Activated naive CD8-positive, alpha-beta T cell treated with anti-CD3 and anti-CD28 coated beads, Interleukin-2, amount 50 U/mL, for 24 hours (primary cell): ENCODE results near the gene HOTAIR.

ENCODE experiments used
- ATAC-seq: fragments of 150-1000 bp; cut with Tn5 transposase; one replicate; pipeline ENCODE4 v1.10.0; 2021
- DNase-seq: peaks from one replicate; pipeline ENCODE4 v3.0.0; 2021
- H3K27ac Mint-ChIP-seq: one replicate; pipeline ENCODE4 v1.8.0; 2021; ENCODE audit warnings: mild to moderate bottlenecking, mixed read lengths
- H3K27me3 Mint-ChIP-seq: one replicate; pipeline ENCODE4 v1.8.0; 2021; ENCODE audit warnings: mixed read lengths
- H3K36me3 Mint-ChIP-seq: one replicate; pipeline ENCODE4 v1.8.0; 2021; ENCODE audit warnings: low read depth, mixed read lengths
- H3K4me1 Mint-ChIP-seq: one replicate; pipeline ENCODE4 v1.8.0; 2021; ENCODE audit warnings: mixed read lengths
- H3K4me3 Mint-ChIP-seq: one replicate; pipeline ENCODE4 v1.8.0; 2021; ENCODE audit warnings: mild to moderate bottlenecking, moderate library complexity, mixed read lengths
- H3K9me3 Mint-ChIP-seq: one replicate; pipeline ENCODE4 v1.8.0; 2021; ENCODE audit warnings: mixed read lengths

The HOTAIR gene

GRCh38 chr12:54005531-54005852 lies 30.7 kb upstream of the HOTAIR start:
- DNase-seq: no peak
- no peak for ATAC-seq
- Mint-ChIP-seq H3K27ac (no peak overlapping the region), H3K4me3 (no peak overlapping the region), H3K36me3 (no peaks in the 10 kb centered on the region), H3K27me3 (peaks cover 94% of the 10 kb centered on the region), H3K9me3 (no peaks in the 10 kb centered on the region), H3K4me1 (peaks cover 26% of the 10 kb centered on the region)

DNA sequence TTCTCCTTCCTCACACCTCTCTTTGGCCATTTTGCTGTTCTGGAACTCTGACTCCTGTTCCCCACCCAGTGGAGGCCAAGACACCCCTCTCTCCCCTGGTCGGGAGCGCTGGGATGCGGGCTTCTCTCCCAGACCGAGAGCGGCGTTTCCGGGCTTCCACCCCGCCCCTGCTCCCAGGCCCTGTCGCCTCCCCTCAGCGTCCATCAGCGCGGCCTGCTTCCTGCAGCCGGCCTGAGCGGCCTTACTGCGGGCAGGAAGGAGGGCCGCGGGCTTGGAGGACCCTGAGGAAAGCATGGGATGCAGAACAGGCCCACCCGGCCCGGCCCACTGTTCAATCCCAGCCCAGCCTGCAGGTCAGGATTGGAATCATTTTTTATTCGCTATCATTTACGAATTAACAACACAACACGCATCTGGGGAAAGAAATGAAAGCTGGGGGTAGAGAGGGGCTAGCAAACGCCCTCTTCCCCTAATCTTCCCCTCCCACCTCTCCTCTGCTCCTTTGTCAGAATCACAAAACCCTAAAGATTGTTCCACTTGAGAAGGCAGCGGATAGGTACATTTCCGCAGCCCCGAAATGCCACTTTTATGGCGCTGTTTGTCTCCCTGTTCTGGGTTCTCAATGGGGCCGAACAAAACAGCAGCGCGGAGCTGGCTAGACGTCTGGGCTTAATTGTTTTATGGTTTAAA lies 30.2 kb upstream of the HOTAIR start:
- Mint-ChIP-seq H3K9me3 (no peaks in the 10 kb centered on the region), H3K27ac (no peak overlapping the region), H3K36me3 (no peaks in the 10 kb centered on the region), H3K4me3 (no peak overlapping the region), H3K4me1 (peaks cover 25% of the 10 kb centered on the region), H3K27me3 (peaks cover 93% of the 10 kb centered on the region)
- ATAC-seq: no peak
- DNase-seq: no peak

GRCh38 chr12:54004063-54004840 lies 29.5 kb upstream of the HOTAIR start:
- peaks cover 20% of the 10 kb centered on the region for H3K4me1 Mint-ChIP-seq
- no peak for ATAC-seq
- no peaks in the 10 kb centered on the region for H3K9me3 Mint-ChIP-seq
- no peaks in the 10 kb centered on the region for H3K36me3 Mint-ChIP-seq
- peaks cover 92% of the 10 kb centered on the region for H3K27me3 Mint-ChIP-seq
- no peak overlapping the region for H3K4me3 Mint-ChIP-seq
- DNase-seq: no peak
- H3K27ac Mint-ChIP-seq: no peak overlapping the region

- Mint-ChIP-seq H3K27me3 (peaks cover 94% of the 10 kb centered on the region), H3K4me3 (no peak overlapping the region), H3K4me1 (peaks cover 18% of the 10 kb centered on the region), H3K27ac (no peak overlapping the region), H3K9me3 (no peaks in the 10 kb centered on the region), H3K36me3 (no peaks in the 10 kb centered on the region)
- no peak for ATAC-seq
- DNase-seq: no peak
These were observed 28.9 kb upstream of the HOTAIR start for GRCh38 chr12:54003625-54004024.

- Mint-ChIP-seq H3K27me3 (peaks cover 95% of the 10 kb centered on the region), H3K4me3 (no peak overlapping the region), H3K4me1 (peaks cover 18% of the 10 kb centered on the region), H3K36me3 (no peaks in the 10 kb centered on the region), H3K27ac (no peak overlapping the region), H3K9me3 (no peaks in the 10 kb centered on the region)
- DNase-seq (no peak), ATAC-seq (no peak)
These were observed 28.2 kb upstream of the HOTAIR start for GRCh38 chr12:54002915-54003389.

DNA sequence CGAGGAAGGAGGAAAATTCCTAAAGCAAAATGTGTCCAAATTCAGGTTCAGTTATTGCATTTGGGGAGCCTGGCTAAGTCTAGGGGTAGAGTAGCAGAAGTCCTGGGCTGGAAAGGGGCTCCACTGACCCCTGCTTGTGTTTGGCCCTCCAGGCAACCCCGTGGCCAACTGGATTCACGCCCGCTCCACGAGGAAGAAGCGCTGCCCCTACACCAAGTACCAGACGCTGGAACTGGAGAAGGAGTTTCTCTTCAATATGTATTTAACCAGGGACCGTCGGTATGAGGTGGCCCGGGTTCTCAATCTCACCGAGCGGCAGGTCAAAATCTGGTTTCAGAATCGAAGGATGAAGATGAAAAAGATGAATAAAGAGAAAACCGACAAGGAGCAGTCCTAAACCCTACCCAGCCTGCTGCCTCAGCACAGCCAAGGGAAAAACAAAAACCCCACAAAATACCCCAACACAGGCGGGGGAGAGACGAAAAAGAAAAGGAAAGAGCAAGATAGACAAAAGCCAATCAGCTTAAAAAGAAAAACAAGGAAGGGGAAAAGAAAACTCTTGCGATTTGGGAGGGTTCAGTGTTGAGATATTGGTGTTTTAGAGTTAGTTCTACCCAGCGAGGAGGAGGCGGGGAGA lies 27.6 kb upstream of the HOTAIR start:
- Mint-ChIP-seq H3K27ac (no peak overlapping the region), H3K4me3 (no peak overlapping the region), H3K9me3 (no peaks in the 10 kb centered on the region), H3K4me1 (peaks cover 22% of the 10 kb centered on the region), H3K36me3 (peaks cover 2% of the 10 kb centered on the region), H3K27me3 (peaks cover 95% of the 10 kb centered on the region)
- no peak for ATAC-seq
- no peak for DNase-seq

- peaks cover 23% of the 10 kb centered on the region for H3K4me1 Mint-ChIP-seq
These were observed 26.8 kb upstream of the HOTAIR start for GRCh38 chr12:54001283-54002187.

GRCh38 chr12:54000116-54001114 lies 25.7 kb upstream of the HOTAIR start, which contains the start of gene HOXC9:
TSS of gene HOXC9 (plus strand) at chr12:54000161. CDS start at chr12:54000189, 28 bp downstream.
- Mint-ChIP-seq H3K4me1 (peaks cover 23% of the 10 kb centered on the region), H3K4me3 (peak within 1 kb of the TSS; percentile 46), H3K27me3 (peaks cover 93% of the 10 kb centered on the region), H3K9me3 (no peaks in the 10 kb centered on the region), H3K27ac (no peak within 1 kb of the TSS), H3K36me3 (peaks cover 2% of the 10 kb centered on the region)
- ATAC-seq (no peak), DNase-seq (no peak)

More at GRCh38 chr12:54001283-54002187, 26.8 kb upstream of the HOTAIR start:
- H3K4me3 Mint-ChIP-seq: no peak overlapping the region
- H3K27me3 Mint-ChIP-seq: peaks cover 95% of the 10 kb centered on the region
- H3K27ac Mint-ChIP-seq: no peak overlapping the region
- ATAC-seq: no peak
- no peaks in the 10 kb centered on the region for H3K9me3 Mint-ChIP-seq
- DNase-seq: no peak
- H3K36me3 Mint-ChIP-seq: peaks cover 2% of the 10 kb centered on the region

DNA sequence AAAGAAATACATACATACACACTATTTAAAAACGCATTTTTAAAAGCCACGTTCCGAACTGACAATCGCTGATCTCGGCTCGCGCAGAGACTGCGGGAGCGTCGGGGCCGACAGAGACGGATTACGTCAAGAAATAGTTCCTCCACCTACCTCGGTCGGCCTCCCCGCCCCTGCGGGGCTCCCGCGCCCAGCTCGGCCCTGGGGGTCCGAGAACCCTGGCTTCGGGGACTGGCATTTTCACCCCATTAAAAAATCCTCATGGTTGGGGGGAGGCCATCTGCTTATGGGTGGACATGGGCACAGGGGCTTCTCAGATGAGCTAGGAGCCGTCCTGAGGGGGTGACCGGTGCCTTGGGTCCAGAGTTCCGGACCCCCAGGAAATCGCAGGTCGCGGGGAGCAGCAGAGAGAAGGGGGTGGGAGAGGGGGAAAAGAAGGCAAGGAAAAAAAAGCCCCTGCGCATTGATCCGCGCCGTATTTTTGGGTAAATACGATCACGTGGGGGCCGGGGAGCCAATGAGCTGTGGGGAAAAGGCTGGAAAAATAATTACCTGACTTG lies 24.9 kb upstream of the HOTAIR start:
- no peaks in the 10 kb centered on the region for H3K9me3 Mint-ChIP-seq
- no peak for ATAC-seq
- H3K36me3 Mint-ChIP-seq: peaks cover 2% of the 10 kb centered on the region
- H3K4me3 Mint-ChIP-seq: peak overlapping the region; percentile 46
- no peak overlapping the region for H3K27ac Mint-ChIP-seq
- peaks cover 92% of the 10 kb centered on the region for H3K27me3 Mint-ChIP-seq
- DNase-seq: no peak
- H3K4me1 Mint-ChIP-seq: peaks cover 26% of the 10 kb centered on the region

- no peaks in the 10 kb centered on the region for H3K9me3 Mint-ChIP-seq
- peaks cover 94% of the 10 kb centered on the region for H3K27me3 Mint-ChIP-seq
- H3K36me3 Mint-ChIP-seq: peaks cover 2% of the 10 kb centered on the region
- no peak overlapping the region for H3K27ac Mint-ChIP-seq
- no peak overlapping the region for H3K4me3 Mint-ChIP-seq
- ATAC-seq: no peak
- peaks cover 31% of the 10 kb centered on the region for H3K4me1 Mint-ChIP-seq
- no peak for DNase-seq
These were observed 24.1 kb upstream of the HOTAIR start for GRCh38 chr12:53998900-53999236.

DNA sequence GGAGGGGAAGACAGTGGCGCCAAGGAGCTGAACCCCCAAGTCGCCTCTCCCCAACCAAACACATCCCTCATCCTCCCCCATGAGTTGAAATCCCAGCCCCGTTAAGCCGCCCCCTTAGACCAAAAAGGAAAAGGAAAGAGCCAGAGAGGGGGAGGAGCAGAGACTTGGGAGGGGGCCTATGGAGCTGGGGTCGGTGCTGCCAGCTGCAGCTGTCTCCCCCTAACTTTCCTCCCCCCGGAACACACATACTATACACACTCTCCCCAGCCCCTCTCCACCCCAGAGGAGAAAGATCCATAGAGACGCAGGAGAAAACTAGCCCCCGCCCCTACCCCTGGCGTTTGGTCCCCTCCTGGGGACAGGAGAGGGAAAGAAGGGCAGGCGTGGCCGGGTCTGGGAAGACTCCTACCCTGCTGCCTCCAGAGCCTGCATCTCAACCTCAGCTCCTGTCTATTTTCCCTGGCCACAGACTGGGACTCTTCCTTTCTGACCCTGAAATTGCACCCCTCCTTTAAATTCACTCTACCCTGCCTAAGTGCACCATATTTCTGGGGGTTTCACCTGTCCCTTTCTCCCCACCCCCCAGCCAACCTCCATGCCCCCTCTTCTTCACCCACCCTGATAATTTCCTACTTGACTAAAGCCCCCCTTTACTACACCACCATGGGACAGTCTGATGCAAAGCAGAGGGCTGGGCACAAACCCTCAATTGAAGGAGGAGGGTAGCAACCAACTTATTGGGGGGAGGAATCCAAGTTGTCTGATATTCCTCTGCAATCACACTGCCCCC lies 23.6 kb upstream of the HOTAIR start:
- peaks cover 32% of the 10 kb centered on the region for H3K4me1 Mint-ChIP-seq
- no peaks in the 10 kb centered on the region for H3K9me3 Mint-ChIP-seq
- H3K4me3 Mint-ChIP-seq: no peak overlapping the region
- DNase-seq: no peak
- ATAC-seq: no peak
- H3K36me3 Mint-ChIP-seq: peaks cover 2% of the 10 kb centered on the region
- H3K27me3 Mint-ChIP-seq: peaks cover 94% of the 10 kb centered on the region
- no peak overlapping the region for H3K27ac Mint-ChIP-seq

DNA sequence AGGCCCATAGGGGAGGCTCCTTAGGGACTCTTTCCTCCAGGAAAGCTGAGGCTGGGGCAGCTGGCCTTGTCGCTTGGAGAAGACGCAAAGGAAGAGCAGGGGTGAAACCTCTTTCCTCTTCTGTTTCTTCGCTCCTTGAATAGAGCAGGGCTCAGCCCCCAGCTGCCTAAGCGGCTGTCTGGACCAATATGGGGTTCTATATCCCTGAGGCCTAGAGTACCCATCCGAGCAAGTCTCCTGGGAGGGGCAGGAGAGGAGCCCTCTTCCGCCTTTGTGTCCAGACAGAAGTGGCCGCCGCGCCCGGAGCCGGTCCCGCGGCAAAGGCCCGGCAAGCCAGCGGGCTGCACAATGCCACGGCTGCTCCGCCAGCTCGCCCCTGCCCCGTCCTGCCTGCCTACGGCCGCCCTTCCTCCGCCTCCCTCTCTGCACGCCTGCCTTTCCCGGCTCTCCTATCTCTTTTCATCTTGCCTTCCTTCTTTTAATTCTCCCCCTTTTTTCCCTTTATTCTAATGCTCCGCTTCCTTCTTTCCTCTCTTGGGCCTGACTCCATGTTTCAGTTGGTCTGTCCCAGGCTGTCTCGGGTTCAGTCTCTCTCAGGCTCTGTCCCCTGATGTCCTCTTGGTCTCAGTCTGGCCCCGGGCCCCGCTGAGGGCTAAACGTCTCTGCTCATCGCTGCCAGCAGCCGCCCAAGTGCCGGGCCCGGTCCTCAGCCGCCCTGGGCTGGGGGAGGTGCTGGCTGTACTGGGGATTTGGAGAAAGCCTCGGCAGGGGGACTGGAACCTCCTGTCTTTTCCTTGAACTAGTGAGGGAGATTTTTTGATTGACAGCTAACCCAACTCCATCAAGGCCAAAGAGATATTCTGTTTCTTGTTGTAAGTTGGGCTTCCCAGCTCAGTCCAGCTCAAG lies 22.7 kb upstream of the HOTAIR start:
- Mint-ChIP-seq H3K4me1 (peaks cover 31% of the 10 kb centered on the region), H3K27ac (no peak overlapping the region), H3K27me3 (peaks cover 94% of the 10 kb centered on the region), H3K4me3 (no peak overlapping the region), H3K9me3 (no peaks in the 10 kb centered on the region), H3K36me3 (peaks cover 2% of the 10 kb centered on the region)
- ATAC-seq (no peak), DNase-seq (no peak)
